ENCODE results near the gene PCDHGA7.
"Not testable (repeated sequence)": the region's sequence is repeated elsewhere in the genome, so short reads cannot be mapped to it uniquely, and the experiment has no call there.

PCDHGA7 gene

GRCh38 chr5:141392429-141393198 is 10.1 kb downstream of the PCDHGA7 start, which contains the start of gene PCDHGA8:
Gene PCDHGA8, plus strand, starts transcription at chr5:141392633. Its CDS starts 181 bp downstream, at chr5:141392814.
- Histone ChIP-seq H3K27ac (ENCODE audit: low read depth, low read length) (no peak within 1 kb of the TSS), H3K4me3 (ENCODE audit: low read length) (no peak within 1 kb of the TSS), H3K9me3 (ENCODE audit: insufficient read depth, low read depth, low read length) (peaks cover 85% of the 10 kb centered on the region), H3K9ac (ENCODE audit: low read depth, low read length) (no peak within 1 kb of the TSS), H3K27me3 (ENCODE audit: insufficient read depth, low read length) (no peaks in the 10 kb centered on the region), H3K4me1 (ENCODE audit: insufficient read depth, low read length) (no peaks in the 10 kb centered on the region), H3K36me3 (ENCODE audit: insufficient read depth, low read length) (peaks cover 28% of the 10 kb centered on the region; the same call in 1 of the 2 replicates)
- WGBS = 96% methylated on average over 37 of the region's 38 CpGs

DNA sequence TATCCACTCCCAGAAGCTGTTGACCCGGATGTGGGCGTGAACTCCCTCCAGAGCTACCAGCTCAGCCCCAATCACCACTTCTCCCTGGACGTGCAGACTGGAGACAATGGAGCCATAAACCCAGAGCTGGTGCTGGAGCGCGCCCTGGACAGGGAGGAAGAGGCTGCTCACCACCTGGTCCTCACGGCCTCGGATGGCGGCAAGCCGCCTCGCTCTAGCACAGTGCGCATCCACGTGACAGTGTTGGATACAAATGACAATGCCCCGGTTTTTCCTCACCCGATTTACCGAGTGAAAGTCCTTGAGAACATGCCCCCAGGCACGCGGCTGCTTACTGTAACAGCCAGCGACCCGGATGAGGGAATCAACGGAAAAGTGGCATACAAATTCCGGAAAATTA is 10.7 kb downstream of the PCDHGA7 start:
- no peaks in the 10 kb centered on the region for H3K4me1 ChIP-seq (ENCODE audit: insufficient read depth, low read length)
- 94% methylated on average over 21 of the region's 21 CpGs for WGBS
- H3K27ac ChIP-seq (ENCODE audit: low read depth, low read length) = no peak overlapping the region
- no peaks in the 10 kb centered on the region for H3K27me3 ChIP-seq (ENCODE audit: insufficient read depth, low read length)
- peaks cover 28% of the 10 kb centered on the region; the same call in 1 of the 2 replicates for H3K36me3 ChIP-seq (ENCODE audit: insufficient read depth, low read length)
- H3K9me3 ChIP-seq (ENCODE audit: insufficient read depth, low read depth, low read length) = peaks cover 85% of the 10 kb centered on the region
- H3K9ac ChIP-seq (ENCODE audit: low read depth, low read length) = no peak overlapping the region
- no peak overlapping the region for H3K4me3 ChIP-seq (ENCODE audit: low read length)

- H3K4me1 ChIP-seq (ENCODE audit: insufficient read depth, low read length); H3K9ac ChIP-seq (ENCODE audit: low read depth, low read length); H3K27me3 ChIP-seq (ENCODE audit: insufficient read depth, low read length); H3K27ac ChIP-seq (ENCODE audit: low read depth, low read length); H3K4me3 ChIP-seq (ENCODE audit: low read length): not testable (repeated sequence)
- peaks cover 84% of the 10 kb centered on the region for H3K9me3 ChIP-seq (ENCODE audit: insufficient read depth, low read depth, low read length)
- peaks cover 22% of the 10 kb centered on the region; the same call in 1 of the 2 replicates for H3K36me3 ChIP-seq (ENCODE audit: insufficient read depth, low read length)
- WGBS = 95% methylated on average over 41 of the region's 53 CpGs
Measured at GRCh38 chr5:141394401-141395187, 12.1 kb downstream of the PCDHGA7 start.

GRCh38 chr5:141397756-141398551 is 15.4 kb downstream of the PCDHGA7 start, which contains the start of gene PCDHGB5:
Gene PCDHGB5, plus strand, starts transcription at chr5:141397947. Its CDS starts 181 bp downstream, at chr5:141398128.
- not testable (repeated sequence) for H3K27me3 ChIP-seq (ENCODE audit: insufficient read depth, low read length); H3K4me1 ChIP-seq (ENCODE audit: insufficient read depth, low read length); H3K36me3 ChIP-seq (ENCODE audit: insufficient read depth, low read length); H3K27ac ChIP-seq (ENCODE audit: low read depth, low read length)
- WGBS = 74% methylated on average over 21 of the region's 43 CpGs
- Histone ChIP-seq H3K9ac (ENCODE audit: low read depth, low read length) (peak within 1 kb of the TSS; percentile 40; the same call in 1 of the 2 replicates), H3K9me3 (ENCODE audit: insufficient read depth, low read depth, low read length) (peaks cover 65% of the 10 kb centered on the region), H3K4me3 (ENCODE audit: low read length) (peak within 1 kb of the TSS; percentile 41)

GRCh38 chr5:141398608-141399007 is 16.1 kb downstream of the PCDHGA7 start:
- Histone ChIP-seq H3K4me3 (ENCODE audit: low read length) (no peak overlapping the region), H3K27me3 (ENCODE audit: insufficient read depth, low read length) (no peaks in the 10 kb centered on the region), H3K9me3 (ENCODE audit: insufficient read depth, low read depth, low read length) (peaks cover 62% of the 10 kb centered on the region), H3K4me1 (ENCODE audit: insufficient read depth, low read length) (no peaks in the 10 kb centered on the region), H3K9ac (ENCODE audit: low read depth, low read length) (no peak overlapping the region), H3K27ac (ENCODE audit: low read depth, low read length) (no peak overlapping the region), H3K36me3 (ENCODE audit: insufficient read depth, low read length) (peaks cover 1% of the 10 kb centered on the region; the same call in 1 of the 2 replicates)
- WGBS = 94% methylated on average over 15 of the region's 15 CpGs

- H3K4me3 ChIP-seq (ENCODE audit: low read length) = no peak overlapping the region
- H3K36me3 ChIP-seq (ENCODE audit: insufficient read depth, low read length) = no peaks in the 10 kb centered on the region; the same call in 1 of the 2 replicates
- no peaks in the 10 kb centered on the region for H3K4me1 ChIP-seq (ENCODE audit: insufficient read depth, low read length)
- no peak overlapping the region for H3K9ac ChIP-seq (ENCODE audit: low read depth, low read length)
- WGBS = 97% methylated on average over 61 of the region's 61 CpGs
- H3K27ac ChIP-seq (ENCODE audit: low read depth, low read length) = no peak overlapping the region
- H3K9me3 ChIP-seq (ENCODE audit: insufficient read depth, low read depth, low read length) = peaks cover 52% of the 10 kb centered on the region
- no peaks in the 10 kb centered on the region for H3K27me3 ChIP-seq (ENCODE audit: insufficient read depth, low read length)
Measured at GRCh38 chr5:141399555-141400258, 17.2 kb downstream of the PCDHGA7 start.

- WGBS = 94% methylated on average over 27 of the region's 27 CpGs
- Histone ChIP-seq H3K27ac (ENCODE audit: low read depth, low read length) (no peak within 1 kb of the TSS), H3K4me3 (ENCODE audit: low read length) (no peak within 1 kb of the TSS), H3K9ac (ENCODE audit: low read depth, low read length) (no peak within 1 kb of the TSS), H3K27me3 (ENCODE audit: insufficient read depth, low read length) (no peaks in the 10 kb centered on the region), H3K4me1 (ENCODE audit: insufficient read depth, low read length) (no peaks in the 10 kb centered on the region), H3K36me3 (ENCODE audit: insufficient read depth, low read length) (no peaks in the 10 kb centered on the region; the same call in 1 of the 2 replicates), H3K9me3 (ENCODE audit: insufficient read depth, low read depth, low read length) (peaks cover 30% of the 10 kb centered on the region)
Measured at GRCh38 chr5:141402553-141403243, 20.2 kb downstream of the PCDHGA7 start, which contains the start of gene PCDHGA9. Gene PCDHGA9, plus strand, starts transcription at chr5:141402778. Its CDS starts 175 bp downstream, at chr5:141402953.

- Histone ChIP-seq H3K36me3 (ENCODE audit: insufficient read depth, low read length) (no peaks in the 10 kb centered on the region; the same call in 1 of the 2 replicates), H3K4me3 (ENCODE audit: low read length) (no peak overlapping the region), H3K27ac (ENCODE audit: low read depth, low read length) (no peak overlapping the region), H3K9me3 (ENCODE audit: insufficient read depth, low read depth, low read length) (peaks cover 29% of the 10 kb centered on the region), H3K4me1 (ENCODE audit: insufficient read depth, low read length) (no peaks in the 10 kb centered on the region), H3K9ac (ENCODE audit: low read depth, low read length) (no peak overlapping the region), H3K27me3 (ENCODE audit: insufficient read depth, low read length) (0 out of 2 replicates have a peak, but pooled peaks cover under 1% of the 10 kb centered on the region)
- 94% methylated on average over 22 of the region's 22 CpGs for WGBS
Measured at GRCh38 chr5:141403387-141403786, 20.8 kb downstream of the PCDHGA7 start.

DNA sequence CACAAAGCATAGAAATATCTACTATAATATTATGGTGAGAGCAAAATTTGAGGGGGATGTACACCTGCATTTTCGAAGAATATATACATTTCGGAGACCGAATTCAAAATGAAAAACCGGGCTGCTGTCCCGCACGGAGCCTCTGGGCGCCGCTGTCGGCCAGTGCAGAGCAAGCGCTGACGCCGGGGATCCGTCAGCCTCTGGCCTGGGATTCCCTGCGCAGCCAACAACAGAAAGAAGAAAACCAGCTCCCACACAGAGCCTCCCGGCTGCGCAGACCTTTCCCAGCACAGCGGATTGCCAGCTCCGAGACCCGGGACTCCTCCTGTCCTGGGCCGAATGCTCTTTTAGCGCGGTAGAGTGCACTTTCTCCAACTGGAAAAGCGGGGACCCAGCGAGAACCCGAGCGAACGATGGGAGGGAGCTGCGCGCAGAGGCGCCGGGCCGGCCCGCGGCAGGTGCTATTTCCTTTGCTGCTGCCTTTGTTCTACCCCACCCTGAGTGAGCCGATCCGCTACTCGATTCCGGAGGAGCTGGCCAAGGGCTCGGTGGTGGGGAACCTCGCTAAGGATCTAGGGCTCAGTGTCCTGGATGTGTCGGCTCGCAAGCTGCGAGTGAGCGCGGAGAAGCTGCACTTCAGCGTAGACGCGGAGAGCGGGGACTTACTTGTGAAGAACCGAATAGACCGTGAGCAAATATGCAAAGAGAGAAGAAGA is 25.4 kb downstream of the PCDHGA7 start, which contains the start of gene PCDHGB6:
Gene PCDHGB6 (plus strand): TSS at position 232 of the 716 bp plus-strand sequence. CDS start 182 bp downstream, at position 414.
- not testable (repeated sequence) for H3K27me3 ChIP-seq (ENCODE audit: insufficient read depth, low read length); H3K4me1 ChIP-seq (ENCODE audit: insufficient read depth, low read length); H3K36me3 ChIP-seq (ENCODE audit: insufficient read depth, low read length); H3K27ac ChIP-seq (ENCODE audit: low read depth, low read length)
- WGBS = 66% methylated on average over 49 of the region's 51 CpGs
- Histone ChIP-seq H3K4me3 (ENCODE audit: low read length) (peak within 1 kb of the TSS; percentile 69), H3K9ac (ENCODE audit: low read depth, low read length) (peak within 1 kb of the TSS; percentile 71), H3K9me3 (ENCODE audit: insufficient read depth, low read depth, low read length) (peaks cover 10% of the 10 kb centered on the region; the same call in 1 of the 2 replicates)

All from HUES64 (cell line).